Activated CD4-positive, alpha-beta T cell treated with anti-CD3 and anti-CD28 coated beads for 24 hours (primary cell): ENCODE data around the gene HIVEP3.

Experiments
- DNase-seq, 2 donors: peaks; one replicate each; pipeline ENCODE4 v3.0.0-alpha.2; 2020; ENCODE audit warnings: low read depth in 2 of 2

Gene HIVEP3

GRCh38 chr1:41848216-41848952 lies 70.3 kb downstream of the HIVEP3 start:
- DNase-seq = no peak

- DNase-seq = no peak
Measured at GRCh38 chr1:41847733-41848132, 71.0 kb downstream of the HIVEP3 start.

GRCh38 chr1:41846625-41847405 lies 71.9 kb downstream of the HIVEP3 start:
- no peak for DNase-seq

GRCh38 chr1:41844781-41845272 lies 73.9 kb downstream of the HIVEP3 start:
- no peak for DNase-seq

GRCh38 chr1:41844255-41844654 lies 74.5 kb downstream of the HIVEP3 start:
- DNase-seq = no peak

GRCh38 chr1:41842993-41843755 lies 75.5 kb downstream of the HIVEP3 start:
- DNase-seq = no peak

- DNase-seq = no peak
Measured at GRCh38 chr1:41842326-41842725, 76.4 kb downstream of the HIVEP3 start.

- no peak for DNase-seq
Measured at GRCh38 chr1:41840592-41841246, 78.0 kb downstream of the HIVEP3 start.

- DNase-seq = no peak
Measured at GRCh38 chr1:41838266-41838665, 80.5 kb downstream of the HIVEP3 start.

GRCh38 chr1:41837691-41838090 lies 81.0 kb downstream of the HIVEP3 start:
- DNase-seq = no peak

GRCh38 chr1:41835485-41835884 lies 83.2 kb downstream of the HIVEP3 start:
- DNase-seq = no peak

GRCh38 chr1:41833519-41834000 lies 85.2 kb downstream of the HIVEP3 start:
- DNase-seq = no peak

GRCh38 chr1:41830726-41831125 lies 88.0 kb downstream of the HIVEP3 start:
- no peak for DNase-seq

- no peak for DNase-seq
Measured at GRCh38 chr1:41827991-41828570, 90.6 kb downstream of the HIVEP3 start.

GRCh38 chr1:41823471-41823870 lies 95.3 kb downstream of the HIVEP3 start:
- DNase-seq = no peak

GRCh38 chr1:41822866-41823265 lies 95.9 kb downstream of the HIVEP3 start:
- DNase-seq = no peak

- DNase-seq = no peak
Measured at GRCh38 chr1:41819843-41820242, 98.9 kb downstream of the HIVEP3 start.

- DNase-seq = no peak
Measured at GRCh38 chr1:41819069-41819468, 99.7 kb downstream of the HIVEP3 start.

- no peak for DNase-seq
Measured at GRCh38 chr1:41816061-41816460, 102.7 kb downstream of the HIVEP3 start.

GRCh38 chr1:41813755-41814745 lies 104.7 kb downstream of the HIVEP3 start:
- no peak for DNase-seq
